ENCODE results near the gene GTF2H2C.
"Not testable (repeated sequence)": the region's sequence is repeated elsewhere in the genome, so short reads cannot be mapped to it uniquely, and the experiment has no call there.

GTF2H2C gene

DNA sequence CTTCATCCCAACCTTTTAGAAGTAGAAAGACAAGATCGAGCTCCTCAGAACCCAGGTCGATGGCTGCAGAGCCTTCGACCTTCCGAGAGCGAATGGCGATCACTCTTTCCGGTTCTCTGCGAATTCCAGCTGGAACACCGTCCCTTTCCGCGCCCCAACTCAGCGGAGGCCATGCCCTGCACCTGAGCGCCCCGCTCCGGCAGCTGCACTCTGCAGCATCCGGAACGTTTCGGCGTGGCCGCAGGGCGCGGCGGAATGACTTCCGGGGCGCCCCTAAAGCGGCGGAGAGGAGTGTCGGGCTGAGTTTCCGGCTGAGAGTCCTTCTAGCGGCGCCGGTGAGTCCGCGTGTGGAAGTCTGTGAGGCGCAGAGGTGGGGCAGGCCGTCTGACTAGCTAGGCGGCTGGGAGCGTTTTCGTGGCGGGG is at the start of gene GTF2H2C:
GTF2H2C (plus strand) TSS at position 284 of the 423 bp plus-strand sequence. CDS start 4,942 bp downstream, outside the sequence.
- peak; percentile 75 for DNase-seq

GRCh38 chr5:69510694-69511093 is 49.3 kb upstream of the GTF2H2C start:
- DNase-seq = no peak

- no peak for DNase-seq
Observed at GRCh38 chr5:69512740-69513260, 47.2 kb upstream of the GTF2H2C start.

- DNase-seq = not testable (repeated sequence)
Observed at GRCh38 chr5:69515570-69515969, 44.4 kb upstream of the GTF2H2C start.

DNA sequence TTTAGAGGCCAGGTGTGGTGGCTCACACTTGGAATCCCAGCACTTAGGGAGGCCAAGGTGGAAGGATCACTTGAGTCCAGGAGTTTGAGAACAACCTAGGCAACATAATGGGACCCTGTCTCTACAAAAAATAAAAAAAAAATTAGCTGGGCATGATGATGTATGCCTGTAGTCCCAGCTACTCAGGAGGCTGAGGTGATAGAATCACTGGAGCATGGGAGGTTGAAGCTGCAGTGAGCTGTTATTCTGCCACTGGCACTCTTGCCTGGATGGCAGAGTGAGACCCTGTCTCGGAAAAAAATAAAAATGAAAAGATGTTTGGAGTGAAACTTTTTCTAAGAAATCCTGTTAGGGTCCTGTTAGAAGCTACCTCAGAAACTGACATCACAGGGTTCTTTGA is 43.2 kb upstream of the GTF2H2C start:
- DNase-seq = no peak

GRCh38 chr5:69517763-69518212 is 42.2 kb upstream of the GTF2H2C start:
- no peak for DNase-seq

- no peak for DNase-seq
Observed at GRCh38 chr5:69519285-69519684, 40.7 kb upstream of the GTF2H2C start.

DNA sequence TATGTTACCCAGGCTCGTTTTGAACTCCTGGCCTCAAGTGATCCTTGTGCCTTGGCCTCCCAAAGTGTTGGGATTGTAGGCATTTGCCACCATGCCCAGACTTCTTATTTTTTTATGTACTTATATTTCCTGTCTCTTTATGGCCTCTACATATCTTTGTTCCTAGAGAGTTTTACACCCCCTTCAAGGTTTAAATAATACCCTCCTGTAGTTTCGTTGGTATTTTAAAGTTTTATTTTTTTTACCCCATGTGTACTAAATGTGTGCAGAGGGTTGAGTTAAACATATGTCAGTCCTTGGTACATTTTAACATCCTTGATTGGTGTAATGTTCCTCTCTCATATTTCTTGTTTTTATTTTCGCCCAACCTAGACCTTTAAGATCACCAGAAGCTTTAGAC is 38.0 kb upstream of the GTF2H2C start:
- DNase-seq = no peak

DNA sequence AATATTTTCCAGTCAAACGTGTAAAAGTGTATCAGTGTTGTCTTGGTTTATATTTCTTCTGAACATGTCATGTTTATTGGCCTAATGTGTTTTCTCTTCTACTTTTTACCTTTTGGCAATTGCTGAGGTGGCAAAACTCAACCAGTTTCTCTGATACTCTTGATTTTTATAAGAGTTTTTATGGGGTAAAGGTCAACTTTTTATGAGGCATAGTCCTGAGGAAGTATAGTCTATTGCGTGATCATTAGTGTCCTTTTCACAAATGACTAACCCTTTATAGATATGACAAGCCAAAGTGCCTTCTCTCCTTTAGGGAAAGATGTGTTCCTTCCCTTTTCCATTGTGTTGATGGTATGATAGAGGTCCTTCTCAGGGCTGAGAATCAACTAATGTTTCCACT is 34.5 kb upstream of the GTF2H2C start:
- DNase-seq = no peak

DNA sequence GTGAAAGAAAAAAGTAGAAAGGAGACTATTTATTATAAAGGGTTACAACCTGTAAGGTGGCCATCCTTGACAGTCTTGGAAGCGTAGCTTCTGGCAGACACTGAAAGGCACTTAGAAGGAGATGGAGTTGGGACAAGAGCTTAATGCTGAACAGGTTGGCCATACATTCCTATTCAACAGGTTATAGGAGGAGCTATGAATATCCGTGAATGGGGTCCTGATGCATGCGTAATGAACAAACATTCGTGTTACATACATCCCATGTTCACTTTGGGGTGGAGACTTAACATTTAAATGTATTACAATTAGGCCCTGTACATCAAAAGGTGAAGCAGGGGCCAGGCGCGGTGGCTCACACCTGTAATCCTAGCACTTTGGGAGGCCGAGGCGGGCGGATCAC is 33.3 kb upstream of the GTF2H2C start:
- no peak for DNase-seq

DNA sequence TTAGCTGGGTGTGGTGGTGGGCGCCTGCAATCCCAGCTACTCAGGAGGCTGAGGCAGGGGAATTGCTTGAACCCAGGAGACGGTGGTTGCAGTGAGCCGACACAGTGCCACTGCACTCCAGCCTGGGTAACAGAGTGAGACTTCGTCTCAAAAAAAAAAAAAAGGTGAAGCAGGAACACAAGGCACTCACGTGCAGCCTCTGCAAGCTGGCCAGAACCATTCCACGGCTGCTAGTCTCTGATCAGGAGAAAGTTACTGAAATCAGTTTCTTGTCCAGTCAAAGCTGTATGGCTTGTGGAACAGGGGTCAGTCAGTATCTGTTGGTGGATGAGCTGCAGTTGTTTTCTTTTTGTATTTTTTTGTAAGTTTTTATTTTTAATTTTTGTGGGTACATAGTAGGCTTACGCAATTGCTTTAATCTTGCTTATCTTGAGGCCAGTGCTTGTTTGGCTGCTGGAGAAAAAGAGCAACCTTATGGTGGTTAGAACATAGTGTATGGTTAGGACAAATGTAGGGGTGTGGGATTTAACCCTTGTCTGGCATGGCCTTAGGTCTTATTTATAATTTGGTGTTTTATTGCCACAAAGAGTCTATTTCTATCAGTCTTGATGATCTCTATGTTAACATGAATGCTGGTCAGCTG is 32.7 kb upstream of the GTF2H2C start:
- no peak for DNase-seq

DNA sequence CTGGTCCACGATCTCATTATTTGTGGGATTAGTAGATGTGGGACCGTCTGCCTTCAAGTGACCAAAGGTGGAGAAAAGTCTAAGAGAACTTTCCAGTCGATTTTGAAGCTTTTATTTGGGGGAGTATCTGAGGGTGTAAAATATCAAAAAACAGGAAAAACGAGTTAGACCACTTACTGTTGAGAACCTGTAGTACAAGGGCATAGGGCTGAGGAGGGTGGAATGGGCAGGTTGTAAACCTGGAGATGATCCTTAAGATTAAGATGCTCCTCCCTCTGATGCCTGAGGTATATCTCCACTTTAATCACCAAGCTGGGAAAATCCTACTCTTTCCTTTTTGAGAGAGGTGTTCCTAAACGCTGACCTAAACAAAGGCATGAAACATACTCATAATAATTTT is 32.0 kb upstream of the GTF2H2C start:
- no peak for DNase-seq

DNA sequence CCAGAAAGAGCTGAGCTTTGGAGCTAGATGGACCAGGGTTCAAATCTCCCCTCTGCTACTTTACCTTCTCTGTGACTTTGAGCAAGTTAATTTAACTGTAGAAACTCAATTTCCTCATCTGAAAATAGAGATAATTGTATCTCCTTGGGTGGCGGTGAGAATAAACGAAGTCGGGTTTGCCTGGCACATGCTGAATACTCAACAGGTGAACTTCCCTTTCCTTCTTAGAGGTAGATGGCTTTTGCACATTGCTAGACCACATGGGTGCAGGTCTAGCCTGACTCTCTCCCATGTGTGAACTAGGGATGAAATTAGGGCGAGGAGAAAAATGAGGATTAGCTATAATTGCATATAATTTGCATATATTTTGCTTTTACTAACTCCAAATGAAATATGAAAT is 31.4 kb upstream of the GTF2H2C start:
- no peak for DNase-seq

DNA sequence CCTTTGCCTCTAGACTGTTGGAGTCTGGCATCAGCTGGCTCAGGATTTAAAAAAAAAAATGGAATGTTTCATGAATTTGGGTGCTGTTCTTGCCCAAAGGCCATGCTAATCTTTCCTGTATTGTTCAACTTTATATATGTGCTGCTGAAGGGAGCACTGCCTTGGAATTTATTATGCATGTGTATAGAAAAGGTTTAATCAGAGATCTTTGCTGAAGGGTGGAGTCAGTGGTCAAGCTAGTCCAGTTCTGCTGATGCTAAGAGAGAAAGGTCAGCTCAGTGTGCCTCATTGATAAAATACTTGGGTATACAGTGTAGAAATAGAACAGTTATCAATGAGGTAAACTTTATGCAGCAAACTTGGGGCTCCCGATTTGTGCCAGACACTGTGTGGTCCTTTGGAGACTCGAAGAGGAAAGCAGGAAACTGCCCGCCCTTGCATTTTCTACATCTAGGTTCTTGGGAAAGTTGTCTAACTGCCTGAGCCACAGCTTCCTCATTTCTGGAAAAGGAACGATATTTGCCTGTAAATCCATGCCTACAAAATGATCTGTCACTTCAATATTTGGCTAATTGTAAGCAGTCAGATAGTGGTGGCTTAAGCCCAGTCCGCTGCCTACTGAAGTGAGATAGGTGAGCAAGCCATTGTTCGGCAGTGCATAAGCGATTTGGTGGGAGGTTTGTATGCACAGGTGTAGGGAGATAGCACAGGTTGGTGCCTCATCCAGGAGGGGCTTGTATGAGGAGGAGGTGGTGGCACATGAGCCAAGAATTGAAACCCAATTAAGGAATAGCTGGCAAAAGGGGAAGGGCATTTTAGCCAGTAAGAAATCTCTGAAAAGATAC is 29.2 kb upstream of the GTF2H2C start:
- no peak for DNase-seq

GRCh38 chr5:69531406-69531801 is 28.6 kb upstream of the GTF2H2C start:
- no peak for DNase-seq

GRCh38 chr5:69537911-69538310 is 22.1 kb upstream of the GTF2H2C start:
- not testable (repeated sequence) for DNase-seq

DNA sequence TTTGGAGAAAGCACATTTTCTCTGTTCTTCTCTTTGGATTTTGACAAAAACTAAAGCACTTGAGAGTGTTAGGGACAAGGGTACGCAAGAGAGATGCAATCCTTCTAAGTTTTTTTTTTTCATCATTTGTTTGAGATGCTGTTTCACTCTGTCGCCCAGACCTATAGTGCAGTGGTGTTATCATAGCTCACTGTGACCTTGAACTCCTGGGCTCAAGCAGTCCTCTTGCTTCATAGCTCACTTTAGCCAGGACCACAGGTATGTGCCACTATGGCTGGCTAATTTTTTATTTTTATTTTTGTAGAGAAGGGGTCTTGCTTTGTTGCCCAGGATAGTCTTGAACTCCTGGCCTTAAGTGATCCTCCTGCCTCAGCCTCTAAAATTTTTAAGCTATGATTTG is 21.3 kb upstream of the GTF2H2C start:
- not testable (repeated sequence) for DNase-seq

GRCh38 chr5:69541347-69541746 is 18.6 kb upstream of the GTF2H2C start:
- not testable (repeated sequence) for DNase-seq

DNA sequence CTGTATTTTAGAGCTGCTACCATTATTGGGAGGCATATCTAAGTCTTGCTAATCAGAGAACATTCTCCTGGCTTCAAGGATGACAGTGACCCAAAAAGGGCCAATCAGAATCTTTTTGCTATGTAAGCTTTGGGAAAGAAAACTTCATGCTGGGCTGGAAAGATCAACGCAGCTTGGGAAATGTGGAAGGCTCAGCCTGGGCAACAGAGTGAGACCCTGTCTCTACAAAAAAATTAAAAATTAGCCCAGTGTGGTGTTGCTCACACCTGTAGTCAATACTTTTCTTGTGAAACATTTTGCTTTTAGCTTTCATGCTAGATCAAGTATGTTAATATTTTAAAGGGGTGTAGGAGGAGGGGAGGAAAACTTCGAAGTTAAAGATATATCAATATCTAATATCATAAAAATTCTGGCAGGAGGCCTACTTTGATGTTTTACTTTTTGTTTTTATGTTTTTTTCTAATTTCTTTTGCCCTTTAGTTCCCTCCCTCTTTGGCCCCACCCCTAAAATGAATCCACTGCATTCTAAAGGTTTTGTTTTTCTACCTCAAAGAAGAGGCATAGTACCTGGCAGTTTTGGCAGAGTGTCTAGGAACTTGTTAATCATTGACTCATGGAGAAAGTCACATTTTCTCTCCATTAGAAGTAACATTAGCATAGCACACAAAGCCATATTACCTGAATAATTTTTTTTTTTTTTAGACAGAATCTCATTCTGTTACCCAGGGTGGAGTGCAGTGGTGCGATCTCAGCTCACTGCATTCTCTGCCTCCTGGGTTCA is 17.0 kb upstream of the GTF2H2C start:
- not testable (repeated sequence) for DNase-seq

- DNase-seq = not testable (repeated sequence)
Observed at GRCh38 chr5:69544602-69545001, 15.4 kb upstream of the GTF2H2C start.

GRCh38 chr5:69560587-69561431 is 818 bp downstream of the GTF2H2C start:
- DNase-seq = not testable (repeated sequence)

GRCh38 chr5:69566172-69566571 is 6.2 kb downstream of the GTF2H2C start:
- not testable (repeated sequence) for DNase-seq
